H9 (cell line): ENCODE measurements around the gene ARHGAP26. TPM values are rescaled to one million over a fixed set of nuclear protein-coding genes. Genes with fewer than 3 reads are reported as not detected.
A peak's percentile ranks its signal among the peaks of the same experiment; 100 is the strongest.

ENCODE experiments used
- DNase-seq: peaks from one replicate; pipeline ENCODE4 v3.0.0-alpha.2; 2017
- H2AFZ ChIP-seq: one replicate; pipeline ENCODE4 v1.6.1; 2013; ENCODE audit warnings: mild to moderate bottlenecking, low read length, control low read depth, moderate library complexity
- H2AK5ac ChIP-seq: 2 replicates; pipeline ENCODE4 v1.6.1; 2013; ENCODE audit warnings: low read length, control low read depth, mixed read lengths; ENCODE audit not compliant: insufficient read length
- H2BK120ac ChIP-seq: one replicate; pipeline ENCODE4 v1.6.1; 2013; ENCODE audit warnings: low read depth, mild to moderate bottlenecking, low read length, control low read depth, inconsistent platforms; ENCODE audit not compliant: poor library complexity, severe bottlenecking
- H2BK12ac ChIP-seq: 2 replicates; pipeline ENCODE4 v1.6.1; 2013; ENCODE audit warnings: low read length, control low read depth, mixed read lengths, low read depth; ENCODE audit not compliant: insufficient read length
- H2BK15ac ChIP-seq: 2 replicates; pipeline ENCODE4 v1.6.1; 2013; ENCODE audit warnings: low read depth, low read length, control low read depth
- H2BK20ac ChIP-seq: one replicate; pipeline ENCODE4 v1.6.1; 2013; ENCODE audit warnings: low read depth, mild to moderate bottlenecking, low read length, control low read depth, inconsistent platforms; ENCODE audit not compliant: poor library complexity, severe bottlenecking
- H2BK5ac ChIP-seq: 2 replicates; pipeline ENCODE4 v1.6.1; 2013; ENCODE audit warnings: low read length, control low read depth, mixed read lengths; ENCODE audit not compliant: insufficient read length
- H3K14ac ChIP-seq: 2 replicates; pipeline ENCODE4 v1.6.1; 2013; ENCODE audit warnings: low read length, control low read depth; ENCODE audit not compliant: insufficient read depth
- H3K18ac ChIP-seq: 2 replicates; pipeline ENCODE4 v1.6.1; 2013; ENCODE audit warnings: low read depth, mild to moderate bottlenecking, mixed read lengths, low read length, control low read depth; ENCODE audit not compliant: insufficient read length
- H3K23ac ChIP-seq: 2 replicates; pipeline ENCODE4 v1.6.1; 2013; ENCODE audit warnings: low read length, control low read depth, mixed read lengths, low read depth; ENCODE audit not compliant: insufficient read length
- H3K23me2 ChIP-seq: 2 replicates; pipeline ENCODE4 v1.6.1; 2013; ENCODE audit warnings: low read depth, mild to moderate bottlenecking, mixed read lengths, low read length, control low read depth; ENCODE audit not compliant: insufficient read length, poor library complexity, severe bottlenecking
- H3K27ac ChIP-seq: 2 replicates; pipeline ENCODE4 v1.5.1; 2013; ENCODE audit warnings: low read length, control low read depth, mixed read lengths, low read depth; ENCODE audit not compliant: insufficient read length
- H3K27me3 ChIP-seq: 2 replicates; pipeline ENCODE4 v1.6.1; 2013; ENCODE audit warnings: low read length, control low read depth, inconsistent platforms; ENCODE audit not compliant: insufficient read depth
- H3K4ac ChIP-seq: 2 replicates; pipeline ENCODE4 v1.6.1; 2013; ENCODE audit warnings: low read depth, mild to moderate bottlenecking, control low read depth, inconsistent platforms, low read length, moderate library complexity
- H3K4me1 ChIP-seq: 2 replicates; pipeline ENCODE4 v1.6.1; 2013; ENCODE audit warnings: low read length, control low read depth, inconsistent platforms; ENCODE audit not compliant: insufficient read depth
- H3K4me2 ChIP-seq: 2 replicates; pipeline ENCODE4 v1.6.1; 2013; ENCODE audit warnings: low read length, control low read depth, mixed read lengths; ENCODE audit not compliant: insufficient read length, insufficient read depth
- H3K56ac ChIP-seq: 2 replicates; pipeline ENCODE4 v1.6.1; 2013; ENCODE audit warnings: low read depth, mild to moderate bottlenecking, mixed read lengths, low read length, control low read depth; ENCODE audit not compliant: insufficient read length
- H3K79me1 ChIP-seq: 2 replicates; pipeline ENCODE4 v1.6.1; 2013; ENCODE audit warnings: low read depth, mild to moderate bottlenecking, moderate library complexity, low read length, control low read depth, inconsistent platforms; ENCODE audit not compliant: insufficient read depth, poor library complexity, severe bottlenecking
- H3K79me2 ChIP-seq: 2 replicates; pipeline ENCODE4 v1.6.1; 2013; ENCODE audit warnings: low read length, control low read depth, inconsistent platforms; ENCODE audit not compliant: insufficient read depth
- H3K9ac ChIP-seq: 2 replicates; pipeline ENCODE4 v1.6.1; 2013; ENCODE audit warnings: low read length, control low read depth, mixed read lengths; ENCODE audit not compliant: insufficient read length; ENCODE audit errors: extremely low read depth
- H3K9me3 ChIP-seq: one replicate; pipeline ENCODE4 v1.6.1; 2013; ENCODE audit warnings: low read depth, low read length, inconsistent platforms; ENCODE audit not compliant: control insufficient read depth
- H3T11ph ChIP-seq: one replicate; pipeline ENCODE4 v1.6.1; 2013; ENCODE audit warnings: mild to moderate bottlenecking, low read length, control low read depth, inconsistent platforms
- H4K20me1 ChIP-seq: one replicate; pipeline ENCODE4 v1.6.1; 2013; ENCODE audit not compliant: control insufficient read depth, insufficient read length, insufficient read depth
- H4K5ac ChIP-seq: 2 replicates; pipeline ENCODE4 v1.6.1; 2013; ENCODE audit warnings: low read depth, mild to moderate bottlenecking, mixed read lengths, low read length, control low read depth; ENCODE audit not compliant: insufficient read length
- H4K8ac ChIP-seq: replicated peaks from 2 replicates; pipeline ENCODE4 v1.6.1; 2013; ENCODE audit warnings: low read length, control low read depth, mixed read lengths, low read depth; ENCODE audit not compliant: insufficient read length
- H4K91ac ChIP-seq: 2 replicates; pipeline ENCODE4 v1.6.1; 2013; ENCODE audit warnings: low read depth, mild to moderate bottlenecking, moderate library complexity, mixed read lengths, low read length, control low read depth; ENCODE audit not compliant: insufficient read length
- H3K27ac Mint-ChIP-seq, 3 experiments: 2 replicates in 2 of 3; 3 replicates in 1 of 3; pipeline ENCODE4 v1.8.0; 2020 to 2021; ENCODE audit warnings: mixed read lengths in 3 of 3, mild to moderate bottlenecking in 1 of 3, moderate library complexity in 1 of 3
- H3K27me3 Mint-ChIP-seq: 2 replicates; pipeline ENCODE4 v1.8.0; 2021; ENCODE audit warnings: low read depth, mild to moderate bottlenecking, moderate library complexity, mixed read lengths
- H3K36me3 Mint-ChIP-seq, 3 experiments: 2 replicates in 2 of 3; 3 replicates in 1 of 3; pipeline ENCODE4 v1.8.0; 2020 to 2021; ENCODE audit warnings: low read depth in 3 of 3, mixed read lengths in 3 of 3; ENCODE audit not compliant: insufficient read depth in 1 of 3
- H3K4me1 Mint-ChIP-seq, 2 experiments: 2 replicates each; pipeline ENCODE4 v1.8.0; 2020; ENCODE audit warnings: mixed read lengths in 2 of 2
- H3K4me3 Mint-ChIP-seq, 2 experiments: 2 replicates in 1 of 2; 3 replicates in 1 of 2; pipeline ENCODE4 v1.8.0; 2020 to 2021; ENCODE audit warnings: mild to moderate bottlenecking in 2 of 2, mixed read lengths in 2 of 2, moderate library complexity in 1 of 2
- H3K9me3 Mint-ChIP-seq, 2 experiments: 2 replicates in 1 of 2; 3 replicates in 1 of 2; pipeline ENCODE4 v1.8.0; 2020; ENCODE audit warnings: mild to moderate bottlenecking in 2 of 2, mixed read lengths in 2 of 2, moderate library complexity in 1 of 2
- WGBS: extraction: QIAGEN DNeasy Blood & Tissue Kit; methylation state at CpG from one replicate; pipeline ENCODE4 v1.1.7; 2013; ENCODE audit warnings: missing lambda C conversion rate, low lambda C conversion rate, mixed read lengths; ENCODE audit not compliant: insufficient read length; ENCODE audit errors: extremely low coverage; 5-methylcytosine and 5-hydroxymethylcytosine counted together
- total RNA-seq: library from RNA; stranded (reverse); gene quantifications from 2 replicates; pipeline ENCODE4 v1.2.1, GENCODE V29; 2021
- TF ChIP-seq, protein P1 (sequence below): fragments of 200-600 bp; sonication (generic); conservative IDR thresholded peaks from 3 replicates; pipeline ENCODE4 v1.8.0; 2021; ENCODE audit warnings: antibody characterized with exemption, mild to moderate bottlenecking

Gene ARHGAP26
- total RNA-seq, 1 experiment from 2014 or later = 13.8 TPM

DNA sequence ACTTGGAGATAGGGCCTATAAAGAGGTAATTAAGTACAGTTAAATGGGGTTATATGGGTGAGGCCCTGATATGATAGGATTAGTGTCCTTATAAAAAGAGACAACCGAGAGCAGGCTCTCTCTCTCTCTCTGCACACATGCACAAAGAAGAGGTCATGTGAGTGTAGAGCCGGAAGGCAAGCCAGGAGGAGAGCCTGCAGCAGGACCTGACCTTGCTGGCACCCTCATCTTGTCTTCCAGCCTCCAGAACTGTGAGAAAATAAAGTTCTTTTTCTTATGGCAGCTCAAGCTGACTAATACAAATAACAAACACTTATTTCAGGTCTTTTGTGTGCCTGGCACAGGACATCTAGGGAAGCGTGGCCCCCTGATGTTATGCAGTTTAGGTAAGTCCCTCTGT lies 62.1 kb downstream of the ARHGAP26 start:
- Mint-ChIP-seq H3K9me3 (no peaks in the 10 kb centered on the region), H3K27ac (no peak overlapping the region), H3K27me3 (no peaks in the 10 kb centered on the region), H3K4me1 (peaks cover 31 to 33% of the 10 kb centered on the region in 2 experiments), H3K36me3 (no peaks in the 10 kb centered on the region; a peak in 1 of 7 replicates), H3K4me3 (no peak overlapping the region)
- Histone ChIP-seq H3K79me1 (no peaks in the 10 kb centered on the region), H4K8ac (no peak overlapping the region), H2BK5ac (no peak overlapping the region), H3K27ac (no peak overlapping the region), H3K27me3 (no peaks in the 10 kb centered on the region), H2BK12ac (no peak overlapping the region), H4K91ac (no peak overlapping the region), H3T11ph (no peak overlapping the region), H3K4ac (no peak overlapping the region), H2BK120ac (no peak overlapping the region), H3K9ac (no peak overlapping the region), H2AFZ (no peak overlapping the region), H3K79me2 (no peaks in the 10 kb centered on the region), H2BK20ac (no peak overlapping the region), H2BK15ac (no peak overlapping the region), H3K18ac (no peak overlapping the region), H3K23ac (peak overlapping the region; percentile 43), H3K56ac (no peak overlapping the region), H2AK5ac (no peak overlapping the region), H3K9me3 (no peaks in the 10 kb centered on the region), H3K4me1 (no peaks in the 10 kb centered on the region; the same call in 1 of the 2 replicates), H3K4me2 (no peak overlapping the region), H3K23me2 (no peaks in the 10 kb centered on the region), H4K20me1 (no peaks in the 10 kb centered on the region), H4K5ac (no peak overlapping the region), H3K14ac (no peak overlapping the region)
- no peak for DNase-seq
- TF ChIP-seq, protein P1, sequence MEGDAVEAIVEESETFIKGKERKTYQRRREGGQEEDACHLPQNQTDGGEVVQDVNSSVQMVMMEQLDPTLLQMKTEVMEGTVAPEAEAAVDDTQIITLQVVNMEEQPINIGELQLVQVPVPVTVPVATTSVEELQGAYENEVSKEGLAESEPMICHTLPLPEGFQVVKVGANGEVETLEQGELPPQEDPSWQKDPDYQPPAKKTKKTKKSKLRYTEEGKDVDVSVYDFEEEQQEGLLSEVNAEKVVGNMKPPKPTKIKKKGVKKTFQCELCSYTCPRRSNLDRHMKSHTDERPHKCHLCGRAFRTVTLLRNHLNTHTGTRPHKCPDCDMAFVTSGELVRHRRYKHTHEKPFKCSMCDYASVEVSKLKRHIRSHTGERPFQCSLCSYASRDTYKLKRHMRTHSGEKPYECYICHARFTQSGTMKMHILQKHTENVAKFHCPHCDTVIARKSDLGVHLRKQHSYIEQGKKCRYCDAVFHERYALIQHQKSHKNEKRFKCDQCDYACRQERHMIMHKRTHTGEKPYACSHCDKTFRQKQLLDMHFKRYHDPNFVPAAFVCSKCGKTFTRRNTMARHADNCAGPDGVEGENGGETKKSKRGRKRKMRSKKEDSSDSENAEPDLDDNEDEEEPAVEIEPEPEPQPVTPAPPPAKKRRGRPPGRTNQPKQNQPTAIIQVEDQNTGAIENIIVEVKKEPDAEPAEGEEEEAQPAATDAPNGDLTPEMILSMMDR = no peak
- no CpG with 5 or more reads among the region's 3 CpGs for WGBS
